Mucosa of rectum (tissue), 2 donors: ENCODE data around the gene EPS8.
A peak's percentile ranks its signal among the peaks of the same experiment; 100 is the strongest.

Source experiments
- H3K27ac ChIP-seq, 2 donors: one replicate each; pipeline ENCODE4 v1.7.0; 2013; ENCODE audit warnings: inconsistent platforms in 2 of 2, low read depth in 2 of 2, low read length in 2 of 2
- H3K27me3 ChIP-seq, 2 donors: one replicate each; pipeline ENCODE4 v1.7.0; 2013; ENCODE audit warnings: low read length in 2 of 2; ENCODE audit not compliant: control insufficient read depth in 2 of 2, insufficient read depth in 2 of 2
- H3K36me3 ChIP-seq, 2 donors: one replicate each; pipeline ENCODE4 v1.7.0; 2013; ENCODE audit warnings: low read length in 2 of 2; ENCODE audit not compliant: control insufficient read depth in 2 of 2, insufficient read depth in 2 of 2
- H3K4me1 ChIP-seq, 2 donors: one replicate each; pipeline ENCODE4 v1.7.0; 2013; ENCODE audit warnings: low read length in 2 of 2, mild to moderate bottlenecking in 1 of 2; ENCODE audit not compliant: control insufficient read depth in 2 of 2, insufficient read depth in 2 of 2
- H3K4me3 ChIP-seq, 2 donors: one replicate each; pipeline ENCODE4 v1.7.0; 2013; ENCODE audit warnings: low read length in 2 of 2
- H3K9ac ChIP-seq, 2 donors: one replicate each; pipeline ENCODE4 v1.7.0; 2013; ENCODE audit warnings: low read length in 2 of 2, low read depth in 1 of 2, mild to moderate bottlenecking in 1 of 2
- H3K9me3 ChIP-seq, 2 donors: one replicate each; pipeline ENCODE4 v1.7.0; 2013; ENCODE audit warnings: low read length in 2 of 2; ENCODE audit not compliant: control insufficient read depth in 2 of 2
- donor health status: healthy.
- donor health status: Normal muscosa, but diverticular disease.

The EPS8 gene

DNA sequence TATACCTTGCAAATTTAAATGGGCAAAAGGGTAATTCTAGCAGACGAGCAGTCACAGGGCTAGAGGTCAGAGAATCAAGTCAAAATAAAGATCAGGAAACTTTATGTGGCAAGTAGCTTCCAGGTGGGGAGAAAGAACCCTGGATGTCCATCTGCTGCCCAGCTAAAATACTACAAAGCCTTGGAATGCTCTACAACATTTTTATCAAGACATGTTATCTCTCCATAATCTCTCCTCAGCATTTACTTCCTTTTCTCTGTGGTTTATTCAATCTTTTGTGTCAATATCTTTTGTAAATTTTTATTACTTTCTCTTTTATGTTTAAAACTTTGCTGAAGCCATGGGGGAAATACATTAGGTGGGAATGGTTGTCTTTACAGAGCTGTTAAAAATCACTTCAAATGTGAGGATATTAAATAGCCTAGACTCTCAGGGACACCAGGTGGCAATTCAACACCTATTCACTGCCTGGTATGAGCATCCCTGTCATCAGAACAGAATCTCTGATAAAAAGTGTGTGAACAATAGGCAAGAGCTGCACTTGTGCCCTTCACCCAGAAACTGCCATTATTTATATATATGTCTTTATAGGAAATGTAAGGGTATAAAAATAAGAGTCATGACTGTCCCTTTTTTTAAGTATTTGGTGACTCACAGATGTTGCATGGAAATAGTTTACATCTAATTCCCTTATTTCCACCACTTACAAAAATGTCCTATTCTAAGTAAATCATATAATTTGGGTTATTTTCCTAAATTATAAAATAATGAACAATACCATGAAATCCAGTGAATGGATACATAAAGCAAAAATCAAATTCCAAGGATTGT, 152.9 kb downstream of the EPS8 start:
- no peak overlapping the region for H3K9ac ChIP-seq
- no peaks in the 10 kb centered on the region for H3K4me1 ChIP-seq
- H3K27ac ChIP-seq = no peak overlapping the region
- H3K9me3 ChIP-seq = no peaks in the 10 kb centered on the region
- no peak overlapping the region for H3K4me3 ChIP-seq
- peaks cover 23 to 28% of the 10 kb centered on the region in 2 donors for H3K36me3 ChIP-seq
- no peaks in the 10 kb centered on the region for H3K27me3 ChIP-seq

DNA sequence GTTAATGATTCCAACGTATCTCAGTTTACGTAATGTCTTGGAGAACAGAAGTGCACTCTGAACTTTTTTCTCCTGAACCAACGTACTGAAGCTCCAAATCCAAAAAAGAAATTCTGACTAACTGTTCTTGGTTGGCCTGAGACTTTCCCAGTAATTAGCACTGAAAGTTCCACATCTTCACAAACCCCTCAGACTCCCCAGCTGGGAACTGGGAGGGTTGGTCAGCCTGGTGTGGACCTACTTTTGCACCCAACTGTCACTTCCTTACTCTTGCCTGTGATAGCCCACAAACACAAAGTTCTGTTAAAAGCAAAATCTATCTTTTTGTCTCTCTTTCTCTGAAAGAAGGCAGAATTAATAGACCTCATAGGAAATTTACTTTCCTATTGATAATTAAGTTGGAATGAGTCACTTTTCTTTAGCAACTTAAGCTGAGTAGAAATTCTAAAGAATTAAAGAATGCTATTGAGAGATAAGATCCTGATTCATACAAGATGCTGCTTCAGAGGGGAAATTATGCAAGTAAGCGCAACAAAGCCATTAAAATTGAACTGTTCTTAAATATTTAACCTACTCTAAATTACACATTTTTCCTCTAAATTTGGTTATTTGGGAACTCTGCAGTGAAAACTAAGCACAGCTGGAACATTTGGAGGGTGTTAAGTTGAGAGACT, 155.0 kb downstream of the EPS8 start:
- Histone ChIP-seq H3K4me1 (peaks cover 0 to under 1% of the 10 kb centered on the region in 2 donors), H3K27ac (no peak overlapping the region), H3K4me3 (no peak overlapping the region), H3K36me3 (peaks cover 7 to 19% of the 10 kb centered on the region in 2 donors), H3K27me3 (no peaks in the 10 kb centered on the region), H3K9me3 (no peaks in the 10 kb centered on the region), H3K9ac (no peak overlapping the region)

DNA sequence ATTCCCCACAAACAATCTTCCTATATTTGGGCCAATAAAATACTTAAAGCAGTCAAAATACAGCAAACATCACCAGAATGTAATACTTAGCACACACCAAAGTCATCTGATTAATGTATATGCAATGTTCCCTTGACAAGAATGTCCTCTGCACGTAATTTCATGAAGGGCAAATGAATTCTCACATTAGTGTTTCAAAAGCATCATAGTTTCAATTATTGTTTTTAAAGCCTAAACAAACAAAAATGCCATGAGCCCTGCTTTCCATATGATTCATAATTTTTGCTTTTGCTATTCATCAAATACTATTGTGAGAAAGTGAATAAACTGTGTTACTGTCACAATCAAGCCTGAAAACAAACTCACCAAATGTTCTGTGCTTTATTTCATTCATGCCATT, 156.0 kb downstream of the EPS8 start:
- Histone ChIP-seq H3K4me3 (no peak overlapping the region), H3K4me1 (peaks cover 0 to 4% of the 10 kb centered on the region in 2 donors), H3K27me3 (no peaks in the 10 kb centered on the region), H3K9ac (no peak overlapping the region), H3K27ac (no peak overlapping the region), H3K36me3 (peaks cover 3 to 19% of the 10 kb centered on the region in 2 donors), H3K9me3 (no peaks in the 10 kb centered on the region)

DNA sequence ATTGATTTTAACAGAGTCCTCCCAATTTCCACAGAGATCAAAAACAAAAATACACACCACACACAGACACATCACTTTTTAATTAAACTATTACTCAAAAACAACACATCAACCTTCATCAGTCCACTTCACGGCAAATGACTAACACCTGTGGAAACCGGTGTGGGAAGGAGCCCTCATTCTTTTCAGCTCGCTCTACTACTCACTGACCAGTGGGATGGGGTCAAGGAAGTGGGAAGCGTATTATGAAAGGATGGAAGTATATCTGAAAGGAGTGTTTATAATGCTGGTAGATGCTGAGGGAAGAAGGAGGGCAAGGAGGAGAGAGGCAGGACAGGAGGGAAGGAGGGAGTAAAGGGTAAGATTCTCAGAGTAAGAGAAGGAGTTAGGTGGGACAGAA, 156.5 kb downstream of the EPS8 start:
- no peaks in the 10 kb centered on the region for H3K9me3 ChIP-seq
- H3K4me1 ChIP-seq = peaks cover 0 to 4% of the 10 kb centered on the region in 2 donors
- H3K27me3 ChIP-seq = no peaks in the 10 kb centered on the region
- H3K9ac ChIP-seq = no peak overlapping the region
- H3K27ac ChIP-seq = no peak overlapping the region
- peaks cover 3 to 19% of the 10 kb centered on the region in 2 donors for H3K36me3 ChIP-seq
- no peak overlapping the region for H3K4me3 ChIP-seq

DNA sequence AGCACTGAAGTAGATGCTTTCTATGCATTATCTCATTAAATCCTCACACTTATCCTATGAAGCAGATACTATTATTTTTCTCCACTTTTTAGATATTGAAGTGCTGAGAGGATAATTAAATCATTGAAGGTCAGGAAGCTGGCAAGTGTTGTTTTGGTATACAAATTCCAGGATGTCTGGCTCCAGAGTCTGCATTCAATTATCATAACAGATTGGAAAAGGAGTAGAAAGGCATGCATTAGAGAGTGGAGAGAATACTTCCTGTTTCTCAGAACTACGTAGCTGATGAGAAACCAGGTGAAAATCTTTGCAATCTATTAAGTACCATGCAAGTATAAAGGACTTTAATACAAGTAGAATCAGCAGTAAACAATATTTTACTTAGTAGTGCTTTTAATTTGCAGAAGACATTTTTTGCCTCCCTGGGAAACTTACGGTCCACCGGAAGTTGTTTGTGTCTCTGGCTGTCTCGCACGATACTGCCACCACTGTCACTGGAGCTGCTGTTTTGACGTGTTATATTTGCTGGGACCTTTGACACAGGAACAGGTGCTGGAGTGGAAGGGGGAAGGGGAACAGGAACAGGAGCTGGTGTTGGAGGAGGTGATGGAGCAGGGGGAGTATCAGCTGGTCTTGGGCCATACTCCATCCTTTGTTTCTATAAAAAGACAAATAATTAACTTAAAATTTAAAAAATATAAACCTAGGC, 158.0 kb downstream of the EPS8 start:
- peaks cover 3 to 17% of the 10 kb centered on the region in 2 donors for H3K36me3 ChIP-seq
- H3K4me1 ChIP-seq = peaks cover 0 to 4% of the 10 kb centered on the region in 2 donors
- H3K27ac ChIP-seq = no peak overlapping the region
- H3K27me3 ChIP-seq = no peaks in the 10 kb centered on the region
- no peak overlapping the region for H3K4me3 ChIP-seq
- H3K9me3 ChIP-seq = no peaks in the 10 kb centered on the region
- no peak overlapping the region for H3K9ac ChIP-seq

DNA sequence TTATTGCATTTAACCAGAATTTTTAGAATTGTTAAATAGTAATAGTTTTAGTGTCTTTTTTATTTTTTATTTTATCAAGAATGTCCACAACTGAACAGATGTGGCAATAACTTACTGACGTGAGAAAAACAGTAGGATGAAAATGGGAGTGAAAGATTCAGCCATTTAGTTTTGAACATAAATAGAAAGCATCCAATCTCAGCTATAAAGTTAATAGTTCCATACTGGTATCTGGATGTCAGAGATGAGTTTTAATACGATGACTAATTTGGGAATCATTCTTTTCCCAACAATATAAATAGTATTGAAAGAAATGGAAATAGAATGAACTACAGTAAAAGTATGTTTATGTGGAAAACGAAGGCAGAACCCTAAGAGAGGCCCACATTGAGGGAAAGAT, 159.4 kb downstream of the EPS8 start:
- no peaks in the 10 kb centered on the region for H3K9me3 ChIP-seq
- H3K4me1 ChIP-seq = peaks cover 0 to 4% of the 10 kb centered on the region in 2 donors
- H3K36me3 ChIP-seq = peaks cover 3 to 23% of the 10 kb centered on the region in 2 donors
- no peaks in the 10 kb centered on the region for H3K27me3 ChIP-seq
- H3K9ac ChIP-seq = no peak overlapping the region
- peak overlapping the region in 1 of 2 donors; percentile 63 for H3K27ac ChIP-seq
- H3K4me3 ChIP-seq = no peak overlapping the region

DNA sequence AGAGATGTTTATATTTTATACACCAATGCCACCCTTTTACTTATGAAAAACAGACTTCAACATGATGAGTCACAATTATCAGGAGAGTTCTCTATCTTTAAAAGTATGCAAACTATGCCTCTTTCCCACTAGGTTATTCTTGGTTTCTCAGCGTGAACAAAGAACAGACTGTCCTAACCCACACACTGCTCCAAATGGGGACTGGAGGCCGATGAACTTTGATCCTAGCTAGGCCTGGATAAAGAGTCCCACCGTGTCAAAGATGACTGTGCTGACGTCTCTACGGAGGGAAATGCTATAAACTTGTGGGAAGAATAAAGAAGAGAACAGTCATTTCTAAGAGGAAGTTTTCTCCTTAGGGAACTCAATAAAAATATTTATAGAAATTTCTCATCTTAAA, 160.1 kb downstream of the EPS8 start:
- Histone ChIP-seq H3K9me3 (no peaks in the 10 kb centered on the region), H3K9ac (no peak overlapping the region), H3K36me3 (peaks cover 6 to 29% of the 10 kb centered on the region in 2 donors), H3K4me1 (peaks cover 0 to 4% of the 10 kb centered on the region in 2 donors), H3K27ac (no peak overlapping the region), H3K27me3 (no peaks in the 10 kb centered on the region), H3K4me3 (no peak overlapping the region)

DNA sequence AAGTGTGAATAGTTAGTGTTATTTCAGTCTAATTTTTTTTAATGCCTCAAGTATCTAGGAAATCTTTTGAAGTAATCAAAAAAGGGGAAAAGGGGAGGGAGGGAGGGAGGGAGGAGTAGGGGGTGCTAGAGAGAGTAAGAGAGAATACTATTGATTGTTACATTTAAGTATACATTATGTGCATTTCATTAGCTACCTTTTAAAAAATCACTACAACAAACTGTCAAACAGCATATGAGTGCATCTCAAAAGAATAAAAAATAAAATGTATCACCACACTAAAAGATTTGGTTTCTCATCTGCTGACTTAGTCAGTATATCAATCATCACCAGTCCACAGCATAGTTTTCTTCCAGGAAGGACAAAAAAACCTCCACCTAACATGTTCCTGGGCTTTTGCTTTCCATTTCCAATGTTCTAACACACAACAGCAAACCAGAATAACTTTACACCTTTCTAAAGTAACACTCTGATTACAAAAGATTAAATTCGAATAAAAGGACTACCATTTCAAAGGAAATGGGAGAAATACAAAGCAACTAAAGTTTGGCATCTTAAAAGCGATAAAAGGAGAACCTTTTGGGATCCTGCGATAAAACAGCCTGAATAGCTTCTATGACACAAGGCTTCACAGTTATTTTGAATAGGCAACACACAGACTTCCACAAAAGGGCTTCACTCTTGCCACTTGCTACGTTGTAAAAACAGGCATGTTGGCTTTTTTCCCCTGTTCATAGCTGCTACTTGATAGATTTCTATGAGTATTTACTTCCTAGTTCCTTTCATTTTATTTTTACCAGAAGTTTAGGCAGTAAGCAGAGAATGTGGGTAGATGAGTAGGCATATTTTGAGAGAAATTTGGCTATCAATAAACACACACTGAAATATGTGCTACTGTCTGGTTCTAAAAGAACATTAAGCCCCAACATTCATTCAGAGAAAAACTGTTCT, 160.9 kb downstream of the EPS8 start:
- Histone ChIP-seq H3K9ac (no peak overlapping the region), H3K9me3 (no peaks in the 10 kb centered on the region), H3K27ac (peak overlapping the region; percentile 1 to 40), H3K4me1 (peaks cover 0 to 4% of the 10 kb centered on the region in 2 donors), H3K4me3 (no peak overlapping the region), H3K36me3 (peaks cover 13 to 28% of the 10 kb centered on the region in 2 donors), H3K27me3 (no peaks in the 10 kb centered on the region)

DNA sequence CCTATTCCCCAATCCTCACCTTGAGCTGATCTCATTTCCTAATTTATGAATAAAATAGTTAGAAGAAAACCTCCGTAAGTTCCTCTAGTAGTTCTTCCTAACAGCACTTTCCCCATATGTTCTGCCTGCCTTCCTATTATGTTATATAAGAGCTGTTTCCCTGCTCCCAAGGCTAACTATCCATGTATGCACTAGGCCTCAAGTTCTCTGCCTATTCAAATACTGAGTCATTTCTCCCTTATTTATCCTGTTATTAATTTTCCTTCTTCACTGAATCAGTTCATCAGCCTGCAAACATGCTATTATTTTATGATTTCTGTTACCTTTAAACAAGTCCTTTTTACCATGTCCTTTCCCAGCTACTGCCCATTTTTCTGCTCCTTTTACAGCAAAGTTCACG, 164.1 kb downstream of the EPS8 start:
- Histone ChIP-seq H3K27ac (no peak overlapping the region), H3K4me1 (peaks cover 0 to 4% of the 10 kb centered on the region in 2 donors), H3K9ac (no peak overlapping the region), H3K36me3 (peaks cover 25 to 37% of the 10 kb centered on the region in 2 donors), H3K9me3 (no peaks in the 10 kb centered on the region), H3K4me3 (no peak overlapping the region), H3K27me3 (no peaks in the 10 kb centered on the region)
